NT2/D1 (cell line): ENCODE results near the gene ZNF74.

ENCODE experiments used
- DNase-seq: peaks from one replicate; pipeline ENCODE4 v3.0.0-alpha.2; 2011; ENCODE audit warnings: low read depth, low spot score
- H3K27me3 ChIP-seq: 2 replicates; pipeline ENCODE4 v1.6.0; 2011; ENCODE audit warnings: mild to moderate bottlenecking; ENCODE audit not compliant: insufficient read length, insufficient read depth
- H3K36me3 ChIP-seq: 2 replicates; pipeline ENCODE4 v1.6.1; 2011; ENCODE audit warnings: mild to moderate bottlenecking, low read length, mixed read lengths; ENCODE audit not compliant: insufficient read depth, insufficient read length
- H3K4me1 ChIP-seq: 2 replicates; pipeline ENCODE4 v1.5.1; 2011; ENCODE audit not compliant: insufficient read depth, insufficient read length
- H3K4me3 ChIP-seq: 2 replicates; pipeline ENCODE4 v1.5.1; 2011; ENCODE audit warnings: low read depth; ENCODE audit not compliant: insufficient read length
- H3K9ac ChIP-seq: 2 replicates; pipeline ENCODE4 v1.6.0; 2011; ENCODE audit warnings: low read depth; ENCODE audit not compliant: insufficient read length
- H3K9me3 ChIP-seq: 2 replicates; pipeline ENCODE4 v1.5.1; 2011; ENCODE audit warnings: mild to moderate bottlenecking, low read length; ENCODE audit not compliant: insufficient read depth
- SUZ12 ChIP-seq: IDR thresholded peaks from 2 replicates; pipeline ENCODE4 v1.6.1; 2011; ENCODE audit not compliant: insufficient read length, insufficient read depth; ENCODE audit errors: extremely low read depth
- YY1 ChIP-seq: IDR thresholded peaks from 2 replicates; pipeline ENCODE4 v1.6.1; 2011; ENCODE audit not compliant: insufficient read length, insufficient read depth
- ZNF274 ChIP-seq: IDR thresholded peaks from 2 replicates; pipeline ENCODE4 v1.6.1; 2011; ENCODE audit warnings: mild to moderate bottlenecking, low read depth, low read length

ZNF74 gene

GRCh38 chr22:20402960-20403778 is 9.2 kb downstream of the ZNF74 start:
- Histone ChIP-seq H3K9me3 (no peaks in the 10 kb centered on the region), H3K27me3 (no peaks in the 10 kb centered on the region), H3K36me3 (peaks cover 67% of the 10 kb centered on the region), H3K4me1 (no peaks in the 10 kb centered on the region), H3K4me3 (no peak overlapping the region), H3K9ac (no peak overlapping the region)
- TF ChIP-seq ZNF274 (no peak), YY1 (no peak), SUZ12 (no peak)
- DNase-seq = no peak

GRCh38 chr22:20403779-20404140 is 9.8 kb downstream of the ZNF74 start:
- TF ChIP-seq YY1 = no peak
- no peaks in the 10 kb centered on the region for H3K9me3 ChIP-seq
- no peak overlapping the region for H3K9ac ChIP-seq
- H3K36me3 ChIP-seq = peaks cover 67% of the 10 kb centered on the region
- no peaks in the 10 kb centered on the region for H3K27me3 ChIP-seq
- H3K4me1 ChIP-seq = no peaks in the 10 kb centered on the region
- DNase-seq = no peak
- H3K4me3 ChIP-seq = no peak overlapping the region

DNA sequence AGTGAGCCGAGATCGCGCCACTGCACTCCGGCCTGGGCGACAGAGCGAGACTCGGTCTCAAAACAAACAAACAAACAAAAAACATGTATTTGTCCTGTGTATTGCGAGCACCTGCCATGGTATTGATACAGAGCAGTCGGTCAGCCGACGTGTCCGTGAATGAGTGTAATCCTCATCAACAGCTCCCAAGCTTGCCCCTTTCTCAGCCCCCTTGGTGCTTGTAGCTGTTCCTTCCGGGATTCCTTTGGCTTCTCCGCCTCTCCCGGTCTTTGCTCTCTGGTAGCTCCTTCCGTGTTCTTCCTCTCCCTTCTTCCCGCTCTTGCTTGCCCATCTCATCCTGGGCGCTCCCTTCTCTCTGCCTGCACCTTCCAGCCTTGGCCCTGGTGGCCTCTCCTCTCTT is 10.9 kb downstream of the ZNF74 start:
- H3K36me3 ChIP-seq = peaks cover 67% of the 10 kb centered on the region
- TF ChIP-seq YY1 (no peak), SUZ12 (no peak), ZNF274 (no peak)

DNA sequence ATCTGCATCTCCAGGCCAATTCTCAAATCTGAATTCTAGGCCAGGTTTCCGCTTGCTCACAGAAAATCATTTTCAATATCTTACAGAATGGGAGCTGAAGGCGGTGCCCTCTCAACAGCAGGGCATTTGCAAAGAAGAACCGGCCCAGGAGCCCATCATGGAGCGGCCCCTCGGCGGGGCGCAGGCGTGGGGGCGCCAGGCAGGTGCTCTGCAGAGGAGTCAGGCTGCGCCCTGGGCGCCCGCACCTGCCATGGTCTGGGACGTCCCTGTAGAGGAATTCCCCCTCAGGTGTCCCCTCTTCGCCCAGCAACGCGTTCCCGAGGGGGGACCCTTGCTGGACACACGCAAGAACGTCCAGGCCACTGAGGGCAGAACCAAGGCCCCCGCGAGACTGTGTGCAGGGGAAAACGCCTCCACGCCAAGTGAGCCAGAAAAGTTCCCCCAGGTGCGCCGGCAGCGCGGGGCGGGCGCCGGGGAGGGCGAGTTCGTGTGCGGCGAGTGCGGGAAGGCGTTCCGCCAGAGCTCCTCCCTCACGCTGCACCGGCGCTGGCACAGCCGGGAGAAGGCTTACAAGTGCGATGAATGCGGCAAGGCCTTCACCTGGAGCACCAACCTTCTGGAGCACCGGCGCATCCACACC is 11.5 kb downstream of the ZNF74 start:
- no peaks in the 10 kb centered on the region for H3K4me1 ChIP-seq
- no peaks in the 10 kb centered on the region for H3K9me3 ChIP-seq
- H3K4me3 ChIP-seq = no peak overlapping the region
- no peak for TF ChIP-seq YY1
- no peak for TF ChIP-seq ZNF274
- no peak for TF ChIP-seq SUZ12
- no peak for DNase-seq
- H3K9ac ChIP-seq = no peak overlapping the region
- H3K27me3 ChIP-seq = no peaks in the 10 kb centered on the region
- H3K36me3 ChIP-seq = peaks cover 64% of the 10 kb centered on the region

More for the DNA sequence above, 10.9 kb downstream of the ZNF74 start:
- no peak overlapping the region for H3K9ac ChIP-seq
- DNase-seq = no peak
- no peak overlapping the region for H3K4me3 ChIP-seq
- no peaks in the 10 kb centered on the region for H3K4me1 ChIP-seq
- no peaks in the 10 kb centered on the region for H3K27me3 ChIP-seq
- no peaks in the 10 kb centered on the region for H3K9me3 ChIP-seq

GRCh38 chr22:20405931-20406685 is 12.2 kb downstream of the ZNF74 start:
- no peak overlapping the region for H3K4me3 ChIP-seq
- no peaks in the 10 kb centered on the region for H3K27me3 ChIP-seq
- no peak for DNase-seq
- TF ChIP-seq YY1 = no peak
- no peak for TF ChIP-seq ZNF274
- no peak for TF ChIP-seq SUZ12
- no peaks in the 10 kb centered on the region for H3K4me1 ChIP-seq
- peaks cover 57% of the 10 kb centered on the region for H3K36me3 ChIP-seq
- H3K9ac ChIP-seq = no peak overlapping the region
- no peaks in the 10 kb centered on the region for H3K9me3 ChIP-seq

GRCh38 chr22:20406686-20407408 is 12.9 kb downstream of the ZNF74 start:
- no peak for TF ChIP-seq YY1
- peaks cover 50% of the 10 kb centered on the region for H3K36me3 ChIP-seq
- no peaks in the 10 kb centered on the region for H3K4me1 ChIP-seq
- H3K9me3 ChIP-seq = no peaks in the 10 kb centered on the region
- no peak overlapping the region for H3K9ac ChIP-seq
- H3K4me3 ChIP-seq = no peak overlapping the region
- no peak for DNase-seq
- H3K27me3 ChIP-seq = no peaks in the 10 kb centered on the region

GRCh38 chr22:20407829-20408228 is 13.9 kb downstream of the ZNF74 start:
- H3K27me3 ChIP-seq = no peaks in the 10 kb centered on the region
- no peaks in the 10 kb centered on the region for H3K4me1 ChIP-seq
- H3K36me3 ChIP-seq = peaks cover 45% of the 10 kb centered on the region
- no peak overlapping the region for H3K9ac ChIP-seq
- no peak for DNase-seq
- H3K9me3 ChIP-seq = no peaks in the 10 kb centered on the region
- H3K4me3 ChIP-seq = no peak overlapping the region
- no peak for TF ChIP-seq ZNF274
- no peak for TF ChIP-seq YY1
- no peak for TF ChIP-seq SUZ12
